H1 (cell line): ENCODE data around the gene LRRC8D. TPM values are rescaled to one million over a fixed set of nuclear protein-coding genes. Genes with fewer than 3 reads are reported as not detected.

Source experiments
- CTCF ChIA-PET: fragments of 300-600 bp; sonication (Branson Sonifier 250); formaldehyde crosslinking; loops from one replicate; lab custom pipeline; 2021; ENCODE audit not compliant: partially characterized antibody; lab: Charles Lee
- POLR2A ChIA-PET: fragments of 300-600 bp; sonication (Branson Sonifier 250); formaldehyde crosslinking; loops from one replicate; lab custom pipeline; 2021; ENCODE audit warnings: inconsistent platforms; ENCODE audit not compliant: partially characterized antibody; lab: Charles Lee
- DNase-seq, 2 experiments: peaks; one replicate each; pipeline versions ENCODE4 v3.0.0 to v3.0.0-alpha.2; 2010 to 2022; ENCODE audit warnings: low spot score in 2 of 2, low read depth in 1 of 2, mixed read lengths in 1 of 2
- FAIRE-seq: peaks from 2 replicates; lab custom pipeline; 2011; peaks lifted over from hg19 to GRCh38; lab: Jason Lieb, UNC
- H2AFZ ChIP-seq: 2 replicates; pipeline ENCODE4 v1.8.1; 2012; ENCODE audit warnings: low read length, inconsistent platforms
- H2AK5ac ChIP-seq: 2 replicates; pipeline ENCODE4 v1.6.1; 2013; ENCODE audit warnings: low read depth, low read length
- H2BK120ac ChIP-seq: replicated peaks from 2 replicates; pipeline ENCODE3; 2013; ENCODE audit warnings: low read depth, low read length, inconsistent platforms
- H2BK12ac ChIP-seq: 2 replicates; pipeline ENCODE4 v1.6.1; 2013; ENCODE audit warnings: low read depth, low read length
- H2BK15ac ChIP-seq: 2 replicates; pipeline ENCODE4 v1.6.1; 2013; ENCODE audit warnings: low read length
- H2BK20ac ChIP-seq: 2 replicates; pipeline ENCODE4 v1.6.1; 2013; ENCODE audit warnings: low read length
- H2BK5ac ChIP-seq: 2 replicates; pipeline ENCODE4 v1.6.1; 2013; ENCODE audit warnings: low read depth, low read length
- H3K14ac ChIP-seq: 2 replicates; pipeline ENCODE4 v1.6.1; 2013; ENCODE audit warnings: inconsistent platforms; ENCODE audit not compliant: insufficient read length
- H3K18ac ChIP-seq: 2 replicates; pipeline ENCODE4 v1.6.1; 2013; ENCODE audit warnings: low read length; ENCODE audit errors: extremely low read depth
- H3K23ac ChIP-seq: 2 replicates; pipeline ENCODE4 v1.6.1; 2013; ENCODE audit warnings: inconsistent platforms; ENCODE audit not compliant: insufficient read length
- H3K23me2 ChIP-seq: 2 replicates; pipeline ENCODE4 v1.6.1; 2013; ENCODE audit warnings: low read depth, low read length
- H3K27ac ChIP-seq: 2 replicates; pipeline ENCODE4 v1.6.1; 2011; ENCODE audit warnings: low read depth, low read length, inconsistent platforms
- H3K27me3 ChIP-seq, 4 experiments: replicated peaks in 1 of 4; 1 replicate in 1 of 4; 2 replicates in 3 of 4; pipeline versions ENCODE4 v1.6.1 to v1.8.1; 2011 to 2013; ENCODE audit warnings: low read length in 3 of 4, mild to moderate bottlenecking in 3 of 4, inconsistent platforms in 2 of 4, mixed read lengths in 2 of 4, moderate library complexity in 1 of 4; ENCODE audit not compliant: control insufficient read depth in 3 of 4, insufficient read depth in 3 of 4; ENCODE audit errors: extremely low read depth in 1 of 4
- H3K36me3 ChIP-seq, 4 experiments: 2 replicates each; pipeline versions ENCODE4 v1.6.1 to v1.8.1; 2011 to 2013; ENCODE audit warnings: mild to moderate bottlenecking in 4 of 4, low read length in 3 of 4, moderate library complexity in 2 of 4, control low read depth in 1 of 4, inconsistent platforms in 1 of 4; ENCODE audit not compliant: insufficient read depth in 4 of 4, control insufficient read depth in 2 of 4
- H3K4ac ChIP-seq: replicated peaks from 2 replicates; pipeline ENCODE3; 2013; ENCODE audit warnings: low read length, low read depth, mixed read lengths, inconsistent platforms; ENCODE audit not compliant: insufficient read length
- H3K4me1 ChIP-seq, 4 experiments: replicated peaks in 1 of 4; 1 replicate in 1 of 4; 2 replicates in 3 of 4; pipeline versions ENCODE4 v1.6.1 to v1.8.1; 2011 to 2013; ENCODE audit warnings: low read length in 3 of 4, inconsistent platforms in 2 of 4, mixed read lengths in 1 of 4; ENCODE audit not compliant: insufficient read depth in 4 of 4, control insufficient read depth in 3 of 4
- H3K4me2 ChIP-seq, 2 experiments: 2 replicates each; pipeline versions ENCODE4 v1.6.1 to v1.8.1; 2011 to 2013; ENCODE audit warnings: low read depth in 2 of 2, low read length in 2 of 2, control low read depth in 1 of 2, inconsistent platforms in 1 of 2, mild to moderate bottlenecking in 1 of 2; ENCODE audit not compliant: insufficient read depth in 1 of 2
- H3K4me3 ChIP-seq, 4 experiments: fragments of 200-600, 300-600 bp in 1 of 4; sonication (generic), shearing (Covaris generic), sonication (Bioruptor Twin) in 1 of 4; 2 replicates each; pipeline versions ENCODE4 v1.5.1 to v1.8.1; 2011 to 2016; ENCODE audit warnings: low read length in 4 of 4, low read depth in 3 of 4, control low read depth in 2 of 4, inconsistent platforms in 2 of 4, mild to moderate bottlenecking in 2 of 4, mixed read lengths in 1 of 4, moderate library complexity in 1 of 4; ENCODE audit not compliant: insufficient read depth in 2 of 4; ENCODE audit errors: extremely low read depth in 1 of 4
- H3K56ac ChIP-seq: replicated peaks from 2 replicates; pipeline ENCODE3; 2013; ENCODE audit warnings: low read depth, mild to moderate bottlenecking, mixed read lengths, low read length, inconsistent platforms; ENCODE audit not compliant: insufficient read length
- H3K79me1 ChIP-seq: 2 replicates; pipeline ENCODE4 v1.6.1; 2013; ENCODE audit warnings: low read depth, low read length, control low read depth
- H3K79me2 ChIP-seq, 2 experiments: 2 replicates each; pipeline versions ENCODE4 v1.6.1 to v1.8.1; 2012 to 2013; ENCODE audit warnings: low read length in 2 of 2, mild to moderate bottlenecking in 2 of 2, inconsistent platforms in 1 of 2; ENCODE audit not compliant: insufficient read depth in 2 of 2, control insufficient read depth in 1 of 2
- H3K9ac ChIP-seq, 4 experiments: replicated peaks in 1 of 4; 1 replicate in 1 of 4; 2 replicates in 3 of 4; pipeline versions ENCODE4 v1.6.1 to v1.8.1; 2011 to 2013; ENCODE audit warnings: low read depth in 3 of 4, low read length in 3 of 4, control low read depth in 2 of 4, mild to moderate bottlenecking in 2 of 4, moderate library complexity in 2 of 4, inconsistent platforms in 1 of 4; ENCODE audit errors: extremely low read depth in 1 of 4
- H3K9me3 ChIP-seq, 2 experiments: 2 replicates each; pipeline versions ENCODE4 v1.6.1 to v1.8.1; 2012 to 2013; ENCODE audit warnings: mild to moderate bottlenecking in 2 of 2, moderate library complexity in 2 of 2, control low read depth in 1 of 2, inconsistent platforms in 1 of 2, low read depth in 1 of 2, low read length in 1 of 2, mixed read lengths in 1 of 2; ENCODE audit not compliant: insufficient read depth in 2 of 2
- H4K20me1 ChIP-seq, 2 experiments: replicated peaks in 1 of 2; 2 replicates each; pipeline versions ENCODE3 to v1.8.1; 2011 to 2013; ENCODE audit warnings: inconsistent platforms in 2 of 2, low read length in 2 of 2, mild to moderate bottlenecking in 1 of 2; ENCODE audit not compliant: insufficient read depth in 2 of 2, control insufficient read depth in 1 of 2
- H4K5ac ChIP-seq: 2 replicates; pipeline ENCODE4 v1.6.1; 2013; ENCODE audit warnings: low read length, low read depth, mixed read lengths, inconsistent platforms; ENCODE audit not compliant: insufficient read length
- H4K8ac ChIP-seq: 2 replicates; pipeline ENCODE4 v1.8.0; 2013; ENCODE audit warnings: mild to moderate bottlenecking, moderate library complexity, low read length, inconsistent platforms; ENCODE audit not compliant: insufficient read depth; ENCODE audit errors: extremely low read depth
- H4K91ac ChIP-seq: replicated peaks from 2 replicates; pipeline ENCODE3; 2013; ENCODE audit warnings: low read length, mixed read lengths, inconsistent platforms; ENCODE audit not compliant: insufficient read length
- BCL11A ChIP-seq, 2 experiments: IDR thresholded peaks; one replicate each; pipeline ENCODE4 v1.6.1; 2011; ENCODE audit warnings: low read depth in 2 of 2, low read length in 2 of 2, mild to moderate bottlenecking in 2 of 2
- POLR2AphosphoS5 ChIP-seq: IDR thresholded peaks from 2 replicates; pipeline ENCODE4 v1.6.1; 2011; ENCODE audit warnings: low read depth, low read length
- WGBS, 2 experiments: shearing (Covaris generic) in 1 of 2; methylation state at CpG; one replicate each; pipeline versions ENCODE4 v1.1.6 to v1.1.7; 2013 to 2015; ENCODE audit warnings: low lambda C conversion rate in 2 of 2, mixed read lengths in 2 of 2, inconsistent platforms in 1 of 2, low coverage in 1 of 2, missing lambda C conversion rate in 1 of 2; ENCODE audit not compliant: insufficient replicate concordance in 2 of 2, insufficient coverage in 1 of 2, insufficient read length in 1 of 2; ENCODE audit errors: extremely low coverage in 1 of 2, missing lambda C conversion rate in 1 of 2; 5-methylcytosine and 5-hydroxymethylcytosine counted together
- polyA plus RNA-seq, 7 experiments: library from polyadenylated mRNA; depleted of rRNA in 3 of 7; stranded (reverse) in 5 of 7; unstranded in 2 of 7; fragments of >200 nt in 5 of 7; fragments of 200-250 nt in 2 of 7; gene quantifications; 1 replicate in 5 of 7; 2 replicates in 1 of 7; 4 replicates in 1 of 7; pipeline versions ENCODE4 v1.2.1 to v1.2.3, GENCODE V29; 2011 to 2013; ENCODE audit warnings: missing spikeins in 2 of 7, mixed read lengths in 2 of 7
- total RNA-seq: library from RNA; stranded (reverse); fragmentation: NEBNext Ultra II Directional; extraction: Animal tissue kit (Norgen Biotek cat#: 25700); gene quantifications from 2 replicates; pipeline ENCODE4 v1.2.1, GENCODE V29; 2021

Gene LRRC8D
- total and polyA plus RNA-seq, 2 of the 8 experiments (the other 6 are each of a cell fraction or from before 2014, with no cell fraction given): 42.0 to 58.5 TPM

DNA sequence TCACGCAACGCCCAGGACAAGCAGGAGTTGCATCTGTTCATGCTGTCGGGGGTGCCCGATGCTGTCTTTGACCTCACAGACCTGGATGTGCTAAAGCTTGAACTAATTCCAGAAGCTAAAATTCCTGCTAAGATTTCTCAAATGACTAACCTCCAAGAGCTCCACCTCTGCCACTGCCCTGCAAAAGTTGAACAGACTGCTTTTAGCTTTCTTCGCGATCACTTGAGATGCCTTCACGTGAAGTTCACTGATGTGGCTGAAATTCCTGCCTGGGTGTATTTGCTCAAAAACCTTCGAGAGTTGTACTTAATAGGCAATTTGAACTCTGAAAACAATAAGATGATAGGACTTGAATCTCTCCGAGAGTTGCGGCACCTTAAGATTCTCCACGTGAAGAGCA, 113.6 kb downstream of the LRRC8D start:
- POLR2A ChIA-PET: interaction anchor here (1.0 to 2.1 kb wide), 4 partner anchors 10 to 114 kb away, joined by 4 to 7 read pairs (median 6); partner anchors contain the start of gene LRRC8D
- Histone ChIP-seq H2BK120ac (no peak overlapping the region), H4K8ac (no peak overlapping the region), H3K56ac (no peak overlapping the region), H2AFZ (no peak overlapping the region), H3K23ac (no peak overlapping the region), H2BK20ac (no peak overlapping the region), H3K4ac (no peak overlapping the region), H2BK12ac (no peak overlapping the region), H3K4me2 (no peak overlapping the region), H4K91ac (no peak overlapping the region), H4K20me1 (no peaks in the 10 kb centered on the region), H2BK5ac (no peak overlapping the region), H3K27ac (no peak overlapping the region), H3K36me3 (peaks cover 3 to 27% (median 15%) of the 10 kb centered on the region in 4 experiments; a peak in 5 of 8 replicates)
- no peak for DNase-seq
- no peak for FAIRE-seq
- no peak for TF ChIP-seq POLR2AphosphoS5
- no peak for TF ChIP-seq BCL11A (IDR thresholded peaks at IDR 0.05; ENCODE audit: low read depth in 2 of 2, low read length in 2 of 2)
- TF ChIP-seq, all 59 proteins: peak for 0
- Histone ChIP-seq H3K27me3 (no peaks in the 10 kb centered on the region), H4K5ac (no peak overlapping the region), H3K9me3 (peaks cover 0 to 4% of the 10 kb centered on the region in 2 experiments; a peak in 1 of 4 replicates), H3K9ac (no peak overlapping the region), H3K14ac (no peak overlapping the region), H3K4me1 (peaks cover 2 to 34% (median 19%) of the 10 kb centered on the region in 4 experiments; a peak in 5 of 7 replicates), H2AK5ac (no peak overlapping the region), H3K18ac (no peak overlapping the region), H2BK15ac (no peak overlapping the region), H3K23me2 (no peaks in the 10 kb centered on the region), H3K79me1 (no peaks in the 10 kb centered on the region), H3K79me2 (peaks cover 0 to 3% of the 10 kb centered on the region in 2 experiments; a peak in 1 of 4 replicates), H3K4me3 (no peak overlapping the region)
- CTCF ChIA-PET: interaction anchor here (1.0 to 1.3 kb wide), 4 partner anchors 9 to 17 kb away, joined by 3 read pairs; no protein-coding TSS in a partner anchor
- WGBS, 2 experiments: 96% methylated on average over 11 of the region's 11 CpGs; no CpG with 5 or more reads in 1 of the 2 experiments
